HG02885 (cell line): ENCODE results near the gene ADH5.
"Not testable (repeated sequence)": the region's sequence is repeated elsewhere in the genome, so short reads cannot be mapped to it uniquely, and the experiment has no call there.

Experiments
- ATAC-seq: cut with Tn5 transposase; IDR thresholded peaks from one replicate; pipeline ENCODE4 v1.9.1; 2021; ENCODE audit warnings: mild to moderate bottlenecking; ENCODE audit not compliant: unreplicated experiment, poor library complexity

Gene ADH5

DNA sequence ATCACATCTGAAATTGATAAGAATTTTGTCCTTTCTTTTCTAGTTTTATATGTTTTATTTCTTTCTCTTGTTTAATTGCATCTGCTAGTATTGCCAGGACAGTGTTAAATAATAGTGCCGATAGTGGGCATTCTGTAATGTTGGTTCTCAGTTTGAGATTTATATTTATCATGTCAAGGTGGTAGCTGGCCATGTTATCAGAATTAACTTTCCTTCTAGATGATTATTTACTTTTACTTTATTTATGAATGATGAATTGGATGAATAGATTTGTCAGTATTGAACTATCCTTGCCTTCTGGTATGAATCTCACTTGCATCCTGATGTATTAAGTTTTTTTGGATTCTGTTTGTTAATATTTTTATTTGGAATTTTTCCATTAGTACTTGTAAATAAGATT lies 50.4 kb downstream of the ADH5 start:
- no peak for ATAC-seq

DNA sequence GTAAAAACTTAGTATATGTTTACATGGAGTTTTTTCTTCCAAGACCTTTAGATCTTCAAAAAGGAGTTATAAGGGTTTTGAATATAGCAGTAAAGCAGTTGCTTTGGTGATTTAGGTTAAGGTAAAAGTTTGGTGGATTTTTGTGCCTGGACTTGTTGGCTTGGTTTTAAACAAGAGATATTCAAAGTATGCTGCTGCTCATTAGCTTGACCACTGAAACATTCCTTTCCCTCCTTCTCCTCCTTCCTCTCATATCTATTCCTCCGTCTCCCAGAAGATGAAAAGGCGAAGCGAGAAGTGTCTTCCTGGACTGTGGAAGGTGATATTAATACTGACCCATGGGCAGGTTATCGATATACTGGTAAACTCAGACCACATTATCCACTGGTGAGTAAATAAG lies 54.6 kb downstream of the ADH5 start:
- ATAC-seq: no peak

DNA sequence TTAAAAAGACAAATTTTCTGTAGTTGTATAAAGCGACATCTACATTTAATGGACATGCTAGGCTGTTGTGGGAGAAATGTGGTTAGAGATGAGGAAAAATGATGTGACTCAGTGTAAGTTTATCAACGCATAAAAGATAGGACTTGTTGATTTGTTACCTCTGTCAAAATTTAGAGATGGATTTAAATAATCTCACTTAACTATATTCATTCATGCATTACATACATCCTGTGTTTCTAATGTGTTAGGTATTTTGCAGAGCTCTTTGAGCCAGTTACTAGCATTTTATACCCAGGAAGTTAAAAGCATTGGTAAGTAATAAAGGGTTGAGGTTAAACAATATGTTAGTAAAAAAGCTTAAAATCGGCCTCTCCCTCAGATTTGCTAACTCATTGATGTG lies 58.7 kb downstream of the ADH5 start:
- no peak for ATAC-seq

DNA sequence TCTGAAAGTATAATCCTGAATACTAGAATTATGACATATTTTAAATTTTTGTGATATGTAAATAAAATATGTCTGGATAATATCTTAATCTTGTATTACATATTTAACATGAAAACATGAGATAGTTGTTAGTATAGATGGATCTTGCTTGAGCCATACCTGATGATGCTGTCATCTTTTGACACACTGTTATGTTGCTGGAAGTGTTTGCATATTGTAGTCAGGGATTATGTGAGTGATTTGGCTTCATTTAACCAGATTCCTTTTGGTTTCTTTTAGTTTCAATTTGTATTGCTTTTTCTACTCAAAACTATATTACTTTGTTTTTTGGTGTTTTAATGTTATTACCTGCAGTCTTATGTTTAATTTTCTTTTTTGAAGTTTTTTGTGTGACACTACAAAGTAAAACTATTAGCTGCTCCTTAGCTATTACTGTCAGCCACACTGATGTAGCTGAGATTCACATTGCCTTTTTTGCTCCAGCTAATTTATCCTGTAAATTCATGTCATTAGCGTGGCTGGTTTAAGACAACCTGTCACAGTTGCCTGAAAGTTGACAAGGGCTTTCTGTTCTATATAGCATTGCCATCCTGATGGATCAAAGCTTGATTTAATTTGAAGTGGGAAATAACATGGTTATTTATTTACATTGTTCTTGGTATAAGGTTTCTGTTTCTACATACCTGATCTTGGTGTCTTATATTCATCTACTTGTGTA lies 59.4 kb downstream of the ADH5 start:
- ATAC-seq: peak; percentile 62

DNA sequence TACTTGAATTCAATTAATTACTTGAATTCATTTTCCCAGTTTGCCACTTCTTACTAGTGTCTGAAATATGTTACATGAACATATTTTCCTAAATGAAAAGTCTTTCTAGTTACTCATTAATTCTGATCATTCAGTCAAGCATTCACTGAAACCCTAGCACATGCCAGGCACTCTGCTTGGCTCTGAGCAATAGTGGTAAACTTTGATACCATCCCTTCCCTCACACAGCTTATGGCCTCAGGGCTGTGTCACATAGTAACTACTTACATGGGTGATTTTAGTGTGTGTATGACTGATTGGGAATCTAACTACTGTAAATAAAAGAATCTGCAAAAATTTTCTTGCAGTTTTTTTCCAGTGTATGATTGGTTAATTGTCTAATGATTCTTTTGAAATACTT lies 60.4 kb downstream of the ADH5 start:
- ATAC-seq: peak; percentile 39

DNA sequence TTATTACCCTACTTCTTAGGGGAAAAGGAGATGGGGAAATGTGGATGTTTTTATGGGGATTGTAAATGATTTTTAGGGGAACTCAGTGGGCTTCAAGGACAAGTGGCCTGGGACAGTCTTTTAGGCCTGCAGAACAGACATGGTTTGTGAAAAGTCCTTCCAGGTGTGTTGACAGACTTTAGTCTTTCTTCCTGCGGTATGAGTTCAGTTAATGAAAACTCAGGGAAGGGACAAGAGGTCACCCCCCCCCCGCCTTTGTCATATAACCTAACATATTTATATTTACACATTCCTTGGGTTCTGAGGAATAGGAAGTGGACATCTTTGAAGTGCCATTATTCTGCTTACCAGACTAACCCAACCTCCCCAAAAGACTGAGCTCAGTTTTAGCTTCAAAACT lies 61.3 kb downstream of the ADH5 start:
- ATAC-seq: no peak

DNA sequence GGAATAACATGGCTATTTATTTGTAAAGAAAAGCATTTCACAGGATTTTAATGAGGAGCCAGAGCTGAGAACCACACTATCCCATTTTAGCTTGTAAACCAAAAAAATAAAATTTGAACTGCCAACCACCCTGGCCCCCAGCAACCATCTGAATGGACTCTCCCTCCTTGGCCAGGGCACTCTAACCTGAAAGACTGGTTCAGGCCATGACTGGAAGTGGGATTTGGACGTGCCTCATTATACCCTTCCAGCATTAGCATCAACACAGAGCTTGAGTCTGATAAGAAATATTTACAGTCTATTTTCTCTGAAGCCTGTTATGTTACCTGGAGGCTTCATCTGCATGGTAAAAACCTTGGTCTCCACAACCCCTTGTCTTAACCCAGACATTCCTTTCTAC lies 63.1 kb downstream of the ADH5 start:
- ATAC-seq: no peak

DNA sequence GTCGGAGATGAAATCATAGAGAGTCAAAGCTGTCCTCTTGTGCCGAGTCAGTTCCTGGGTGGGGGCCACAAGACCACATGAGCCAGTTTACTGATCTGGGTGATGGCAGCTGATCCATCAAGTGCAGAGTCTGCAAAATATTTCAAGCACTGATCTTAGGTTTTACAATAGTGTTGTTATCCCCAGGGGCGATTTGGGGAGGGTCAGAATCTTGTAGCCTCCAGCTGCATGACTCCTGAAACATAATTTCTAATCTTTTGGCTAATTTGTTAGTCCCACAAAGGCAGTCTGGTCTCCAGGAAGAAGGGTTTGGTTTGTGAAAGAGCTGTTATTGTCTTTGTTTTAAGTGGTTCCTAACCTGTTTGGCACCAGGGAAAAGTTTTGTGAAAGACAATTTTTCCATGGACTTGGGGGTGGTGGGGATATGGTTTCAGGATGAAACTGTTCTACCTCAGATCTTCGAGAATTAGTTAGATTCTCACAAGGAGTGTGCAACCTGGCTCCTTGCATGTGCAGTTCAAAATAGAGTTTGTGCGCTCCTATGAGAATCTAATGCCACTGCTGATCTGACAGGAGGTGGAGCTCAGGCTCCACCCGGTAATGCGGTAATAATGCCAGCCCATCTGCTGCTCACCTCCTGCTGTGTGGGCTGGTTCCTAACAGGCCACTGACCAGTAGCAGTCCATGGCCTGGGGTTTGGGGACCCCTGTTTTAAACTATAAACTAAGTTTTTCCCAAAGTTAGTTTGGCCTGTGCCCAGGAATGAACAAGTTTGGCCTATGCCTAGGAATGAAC lies 63.9 kb downstream of the ADH5 start:
- no peak for ATAC-seq

DNA sequence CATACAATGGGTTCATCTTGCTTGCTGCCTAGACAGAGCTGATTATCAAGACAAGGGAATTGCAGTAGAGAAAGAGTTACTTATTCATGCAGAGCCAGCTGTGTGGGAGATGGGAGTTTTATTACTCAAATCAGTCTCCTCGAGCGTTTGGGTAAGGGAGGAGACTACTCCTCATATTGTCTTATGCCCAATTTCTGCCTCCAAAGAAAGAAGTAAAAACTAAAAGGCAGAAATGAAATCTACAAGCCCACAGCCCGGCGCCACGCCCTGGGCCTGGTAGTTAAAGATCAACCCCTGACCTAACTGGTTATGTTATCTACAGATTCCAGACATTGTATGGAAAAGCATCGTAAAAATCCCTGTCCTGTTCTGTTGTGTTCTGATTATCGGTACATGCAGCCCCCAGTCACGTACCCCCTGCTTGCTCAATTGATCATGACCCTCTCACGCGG lies 64.8 kb downstream of the ADH5 start:
- not testable (repeated sequence) for ATAC-seq

DNA sequence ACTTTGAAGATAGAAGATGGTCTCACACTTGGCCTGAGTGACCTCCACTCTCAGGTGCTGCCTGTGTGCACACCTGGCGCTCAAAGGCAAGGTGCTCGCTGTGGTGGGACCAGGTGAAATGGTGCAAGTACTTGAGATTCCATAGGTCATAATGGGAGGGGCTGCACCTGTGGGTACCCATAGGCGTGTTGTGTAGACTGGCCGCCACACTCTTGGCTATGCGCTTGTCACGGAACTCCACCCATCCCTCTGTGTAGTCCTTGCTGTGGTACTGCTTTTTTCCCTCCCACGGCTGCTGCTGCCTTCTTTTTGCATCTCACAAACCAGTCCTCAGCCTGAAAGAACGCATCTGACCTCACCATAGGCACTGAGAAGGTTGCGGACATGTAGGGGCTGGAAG lies 66.0 kb downstream of the ADH5 start:
- no peak for ATAC-seq

DNA sequence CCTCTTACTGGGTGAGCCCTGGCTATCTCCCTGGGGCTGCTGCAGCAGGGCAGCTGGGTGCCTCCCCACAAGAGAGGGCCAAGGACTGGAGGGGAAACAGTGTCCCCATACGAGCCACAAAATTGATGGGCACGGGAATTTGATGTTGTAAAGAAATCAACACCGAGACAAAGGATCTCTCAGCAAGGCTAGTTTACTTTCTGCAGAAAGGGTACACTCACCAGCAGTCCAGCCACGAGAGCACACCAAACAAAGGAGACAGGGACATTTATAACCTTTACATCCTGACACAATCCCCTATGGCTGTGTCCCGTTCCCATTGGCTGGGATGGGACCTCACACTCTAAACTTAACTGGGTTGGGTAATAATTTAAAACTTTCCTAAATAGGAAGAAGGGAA lies 67.2 kb downstream of the ADH5 start:
- ATAC-seq: no peak
